ENCODE data around the gene CYLD.

The CYLD gene

GRCh38 chr16:50706250-50706649 lies 35.6 kb upstream of the CYLD start:
- no peaks in the 10 kb centered on the region for H3K9me3 ChIP-seq (ENCODE audit: control insufficient read depth, insufficient read depth, low read depth, low read length)
- ChIA-PET POLR2A (no interaction called here), CTCF (no interaction called here)
- TF ChIP-seq IKZF3 (tag by site-specific recombination; IDR thresholded peaks at IDR 0.05), result no peak
- no peak for TF ChIP-seq ZNF335 (tag by site-specific recombination; conservative IDR thresholded peaks at IDR 0.05)
- no peak for TF ChIP-seq ZNF621 (tag by site-specific recombination; IDR thresholded peaks at IDR 0.05)
- no peak for TF ChIP-seq ZNF132 (tag by site-specific recombination; IDR thresholded peaks at IDR 0.05; ENCODE audit: borderline replicate concordance)
- TF ChIP-seq ZNF677 (tag by site-specific recombination; IDR thresholded peaks at IDR 0.05), result no peak
- no peak for TF ChIP-seq KLF16 (tag by site-specific recombination; IDR thresholded peaks at IDR 0.05)
- no peak for TF ChIP-seq SALL2 (tag by site-specific recombination; IDR thresholded peaks at IDR 0.05; ENCODE audit: borderline replicate concordance)
- TF ChIP-seq ZNF747 (tag by site-specific recombination; IDR thresholded peaks at IDR 0.05), result no peak
- no peak for TF ChIP-seq ZNF112 (tag by site-specific recombination; IDR thresholded peaks at IDR 0.05)
- H3K27ac ChIP-seq (ENCODE audit: extremely low read depth, low read depth, low read length), result no peak overlapping the region
- H3K4me1 ChIP-seq (ENCODE audit: control insufficient read depth, insufficient read depth, low read length), result no peaks in the 10 kb centered on the region
- H3K36me3 ChIP-seq (ENCODE audit: control insufficient read depth in 2 of 2, insufficient read depth in 1 of 2, low read length in 2 of 2), result no peaks in the 10 kb centered on the region
- H3K4me3 ChIP-seq (ENCODE audit: low read depth, low read length), result no peak overlapping the region

GRCh38 chr16:50708373-50709060 lies 33.4 kb upstream of the CYLD start:
- Histone ChIP-seq H3K27ac (ENCODE audit: extremely low read depth, low read depth, low read length) (no peak overlapping the region), H3K9me3 (ENCODE audit: control insufficient read depth, insufficient read depth, low read depth, low read length) (no peaks in the 10 kb centered on the region), H3K4me3 (ENCODE audit: low read depth, low read length) (no peak overlapping the region), H3K4me1 (ENCODE audit: control insufficient read depth, insufficient read depth, low read length) (no peaks in the 10 kb centered on the region), H3K36me3 (ENCODE audit: control insufficient read depth in 2 of 2, insufficient read depth in 1 of 2, low read length in 2 of 2) (no peaks in the 10 kb centered on the region)
- TF ChIP-seq ZBTB1 (tag by site-specific recombination; IDR thresholded peaks at IDR 0.05) (no peak), ZNF488 (tag by site-specific recombination; IDR thresholded peaks at IDR 0.05) (no peak), HOXA7 (CRISPR knock-in tag; IDR thresholded peaks at IDR 0.05; ENCODE audit: borderline replicate concordance) (no peak), ZNF248 (tag by site-specific recombination; IDR thresholded peaks at IDR 0.05) (no peak)
- POLR2A ChIA-PET, result no interaction called here
- CTCF ChIA-PET, result interaction anchor here (0.6 kb wide), 1 partner anchor 81 kb away, joined by 3 read pairs; no protein-coding TSS in a partner anchor

- Histone ChIP-seq H3K27ac (ENCODE audit: extremely low read depth, low read depth, low read length) (no peak overlapping the region), H3K9me3 (ENCODE audit: control insufficient read depth, insufficient read depth, low read depth, low read length) (no peaks in the 10 kb centered on the region)
- POLR2A ChIA-PET, result no interaction called here
- TF ChIP-seq ZIC2 (tag by site-specific recombination; IDR thresholded peaks at IDR 0.05) (no peak), ZNF248 (tag by site-specific recombination; IDR thresholded peaks at IDR 0.05) (no peak), KLF8 (tag by site-specific recombination; IDR thresholded peaks at IDR 0.05) (no peak), ZNF350 (tag by site-specific recombination; IDR thresholded peaks at IDR 0.05) (no peak), ZNF391 (tag by site-specific recombination; IDR thresholded peaks at IDR 0.05; ENCODE audit: borderline replicate concordance, low read depth) (no peak), ZNF639 (tag by site-specific recombination; IDR thresholded peaks at IDR 0.05) (no peak), ZNF585B (tag by site-specific recombination; IDR thresholded peaks at IDR 0.05) (no peak), ZNF514 (tag by site-specific recombination; IDR thresholded peaks at IDR 0.05) (no peak), ZNF362 (tag by site-specific recombination; IDR thresholded peaks at IDR 0.05) (no peak), ZSCAN4 (tag by site-specific recombination; IDR thresholded peaks at IDR 0.05) (no peak)
Measured at GRCh38 chr16:50709061-50709684, 32.7 kb upstream of the CYLD start.

More at GRCh38 chr16:50709061-50709684, 32.7 kb upstream of the CYLD start:
- Histone ChIP-seq H3K36me3 (ENCODE audit: control insufficient read depth in 2 of 2, insufficient read depth in 1 of 2, low read length in 2 of 2) (no peaks in the 10 kb centered on the region), H3K4me3 (ENCODE audit: low read depth, low read length) (no peak overlapping the region), H3K4me1 (ENCODE audit: control insufficient read depth, insufficient read depth, low read length) (no peaks in the 10 kb centered on the region)
- CTCF ChIA-PET, result no interaction called here

All from HEK293 (cell line).